CD4-positive, alpha-beta T cell treated with Interleukin-6 for 4 hours (primary cell): ENCODE results near the gene MRPL41.
A peak's percentile ranks its signal among the peaks of the same experiment; 100 is the strongest.
"Not testable (repeated sequence)": the region's sequence is repeated elsewhere in the genome, so short reads cannot be mapped to it uniquely, and the experiment has no call there.

Experiments used
- DNase-seq: peaks from one replicate; pipeline ENCODE4 v3.0.0-alpha.2; 2020; ENCODE audit warnings: mixed read lengths

Gene MRPL41

DNA sequence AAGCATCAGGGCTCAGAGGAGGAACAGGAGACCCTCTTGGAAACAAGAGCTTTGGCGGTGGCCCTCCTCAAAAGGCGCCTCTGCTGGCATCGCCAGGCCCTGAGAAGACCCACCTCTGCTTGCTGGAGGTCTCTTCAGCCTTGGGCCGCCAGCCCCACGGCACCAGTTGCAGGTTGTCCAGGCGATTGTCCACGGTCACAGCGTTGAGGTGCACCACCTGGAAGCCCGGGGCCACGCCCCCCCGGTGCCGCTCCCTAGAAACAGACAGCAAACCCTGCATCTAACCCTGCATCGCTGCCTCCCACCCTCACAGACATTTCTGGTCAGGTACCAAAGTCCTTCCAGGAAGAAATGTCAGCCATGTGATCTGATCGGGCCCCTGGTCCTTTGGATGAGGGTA, 35.2 kb downstream of the MRPL41 start:
- DNase-seq, result no peak

DNA sequence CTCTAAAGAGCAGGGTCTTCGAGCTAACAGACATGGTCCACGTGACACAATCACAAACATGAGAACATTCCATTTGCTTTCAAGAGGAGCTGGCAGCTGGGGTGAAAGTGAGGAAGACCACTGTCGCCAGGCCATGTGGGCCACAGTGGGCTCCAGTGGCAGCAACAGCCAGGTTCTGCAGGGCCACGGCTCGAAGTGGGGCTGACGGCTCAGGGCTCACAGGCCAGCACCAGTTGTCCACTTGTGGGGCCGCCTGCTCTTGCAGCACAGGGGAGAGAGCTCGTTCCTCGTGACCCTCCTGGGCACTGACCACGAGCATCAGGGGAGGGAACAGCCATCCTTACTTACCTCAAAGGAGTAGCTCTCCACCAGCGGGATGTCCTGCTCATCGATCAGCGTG, 36.6 kb downstream of the MRPL41 start:
- no peak for DNase-seq

GRCh38 chr9:137588891-137589290, 37.2 kb downstream of the MRPL41 start:
- no peak for DNase-seq

DNA sequence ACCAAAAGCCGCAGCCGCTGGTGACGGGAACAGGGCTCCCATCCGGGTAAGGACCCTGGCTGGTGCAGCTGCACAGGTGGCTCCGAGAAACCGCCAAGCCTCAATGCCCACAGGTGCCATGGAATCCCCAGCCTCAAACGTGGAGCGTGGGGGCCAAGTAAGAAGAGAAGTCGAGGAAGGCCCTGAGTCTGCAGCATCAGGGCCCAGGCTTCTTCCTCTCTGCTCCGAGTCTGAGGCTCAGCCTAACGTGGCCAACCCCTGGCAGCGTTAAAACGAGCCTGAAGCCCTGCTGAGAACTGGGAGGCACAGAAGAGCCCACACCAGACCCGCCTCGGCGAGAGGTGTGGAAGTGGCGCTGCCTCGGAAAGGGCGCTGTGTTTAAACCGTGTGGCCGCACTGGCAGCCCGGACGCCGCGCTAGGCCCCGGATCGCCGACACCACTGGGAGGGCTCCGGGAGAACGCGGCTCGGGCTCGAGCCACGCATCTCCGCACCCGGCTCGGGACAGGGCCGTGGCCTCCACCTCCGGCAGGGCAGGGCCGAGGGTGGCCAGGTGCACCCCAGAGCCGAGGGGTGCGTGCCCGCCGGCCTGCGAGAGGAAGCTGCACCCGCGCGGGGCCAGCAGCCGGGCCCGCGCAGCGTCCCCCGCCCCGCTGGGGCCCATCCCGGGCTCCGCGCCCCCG, 37.9 kb downstream of the MRPL41 start:
- DNase-seq, result no peak

GRCh38 chr9:137590123-137590468, 38.4 kb downstream of the MRPL41 start:
- no peak for DNase-seq

GRCh38 chr9:137590469-137591383, 39.0 kb downstream of the MRPL41 start, which contains the start of gene ZMYND19:
Gene ZMYND19 (minus strand): TSS chr9:137590512. CDS start chr9:137590263, 249 bp downstream.
- peak; percentile 93 for DNase-seq

DNA sequence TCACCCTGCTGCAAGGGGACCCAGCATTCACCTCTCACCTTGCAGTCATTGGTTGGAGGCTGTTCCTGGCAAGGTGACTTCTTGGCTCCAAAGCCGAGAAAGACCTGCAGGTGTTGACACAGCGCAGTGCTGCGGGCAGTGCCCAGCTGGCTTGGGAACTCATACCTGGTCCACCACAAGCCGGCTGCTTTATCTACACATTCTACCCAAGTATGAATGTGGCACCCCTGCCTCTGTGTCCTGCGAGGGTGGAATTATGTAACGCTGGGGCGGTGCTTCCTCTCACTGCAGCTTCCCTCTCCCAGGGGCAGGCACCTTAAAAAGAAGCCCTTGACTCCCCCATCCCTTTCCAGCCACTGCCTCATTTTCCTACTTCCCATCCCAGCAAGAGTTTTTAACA, 41.1 kb downstream of the MRPL41 start:
- no peak for DNase-seq

DNA sequence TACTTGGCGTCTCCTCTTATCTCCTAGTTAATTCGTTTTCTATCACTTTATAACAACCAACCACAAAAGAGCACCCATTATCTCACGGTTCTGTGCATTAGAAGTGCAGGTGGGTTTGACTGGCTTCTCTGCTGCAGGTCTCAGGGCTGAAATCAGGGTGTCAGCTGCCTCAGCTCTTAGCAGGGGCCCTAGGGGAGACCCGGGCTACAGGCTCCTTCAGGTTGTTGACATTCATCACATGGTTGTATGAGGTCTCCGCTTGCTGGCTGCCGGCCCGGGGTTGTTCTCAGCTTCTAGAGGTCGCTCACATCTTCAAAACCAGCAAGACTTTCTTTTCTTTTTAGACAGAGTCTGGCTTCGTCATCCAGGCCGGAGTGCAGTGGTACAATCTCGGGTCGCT, 41.5 kb downstream of the MRPL41 start:
- DNase-seq, result no peak

GRCh38 chr9:137596577-137596976, 44.9 kb downstream of the MRPL41 start:
- DNase-seq, result not testable (repeated sequence)

- no peak for DNase-seq
These were observed 47.3 kb downstream of the MRPL41 start for GRCh38 chr9:137598943-137599342.
